Panc1 (cell line): Measurements from ENCODE around the gene FRMPD4. TPM values are rescaled to one million over a fixed set of nuclear protein-coding genes. Genes with fewer than 3 reads are reported as not detected.

ENCODE experiments used
- ATAC-seq: fragments of 200-7000 bp; cut with Tn5 transposase; 2 replicates; pipeline ENCODE4 v1.9.1; 2020; ENCODE audit warnings: mild to moderate bottlenecking, moderate library complexity
- BruUV-seq: library from RNA; stranded (reverse); fragments of 400-500 nt; replicated peaks from 2 replicates; lab custom pipeline; 2021; lab: Mats Ljungman, UMichigan
- CTCF ChIA-PET: fragments of 300-600 bp; sonication (Branson Sonifier 250); formaldehyde crosslinking; loops from one replicate; lab custom pipeline; 2022; ENCODE audit warnings: antibody characterized with exemption; lab: Charles Lee
- POLR2A ChIA-PET: fragments of 300-600 bp; sonication (Branson Sonifier 250); formaldehyde crosslinking; loops from one replicate; lab custom pipeline; 2022; ENCODE audit warnings: antibody characterized with exemption; lab: Charles Lee
- DNase-seq: peaks from one replicate; pipeline ENCODE4 v3.0.0-alpha.2; 2010; ENCODE audit warnings: low read depth, low spot score
- H3K27ac ChIP-seq: 2 replicates; pipeline ENCODE4 v1.5.1; 2011; ENCODE audit warnings: mild to moderate bottlenecking, low read length, inconsistent platforms
- H3K27me3 ChIP-seq: fragments of 200-500 bp; sonication (Bioruptor generic); 2 replicates; pipeline ENCODE4 v1.6.0; 2014; ENCODE audit warnings: low read length, inconsistent platforms; ENCODE audit not compliant: control insufficient read depth, insufficient read depth
- H3K36me3 ChIP-seq: fragments of 200-500 bp; sonication (Bioruptor generic); 2 replicates; pipeline ENCODE4 v1.5.1; 2014; ENCODE audit warnings: inconsistent platforms, mild to moderate bottlenecking, low read length, moderate library complexity; ENCODE audit not compliant: control insufficient read depth, insufficient read depth
- H3K4me1 ChIP-seq: 2 replicates; pipeline ENCODE4 v1.5.1; 2011; ENCODE audit warnings: inconsistent platforms, mild to moderate bottlenecking, low read length, moderate library complexity; ENCODE audit not compliant: control insufficient read depth, insufficient read depth
- H3K4me3 ChIP-seq, 2 experiments: 2 replicates each; pipeline ENCODE4 v1.5.1; 2011 to 2012; ENCODE audit warnings: low read depth in 2 of 2, low read length in 2 of 2, mild to moderate bottlenecking in 2 of 2, inconsistent platforms in 1 of 2, moderate library complexity in 1 of 2
- H3K9me3 ChIP-seq: fragments of 200-500 bp; sonication (Bioruptor generic); 2 replicates; pipeline ENCODE4 v1.5.1; 2014; ENCODE audit warnings: low read depth, mild to moderate bottlenecking, inconsistent platforms, low read length, moderate library complexity; ENCODE audit not compliant: control insufficient read depth, insufficient read depth
- CTCF ChIP-seq: fragments of 450-650 bp; IDR thresholded peaks from 2 replicates; pipeline ENCODE4 v1.5.1; 2017; ENCODE audit warnings: mild to moderate bottlenecking
- POLR2AphosphoS5 ChIP-seq: IDR thresholded peaks from 2 replicates; pipeline ENCODE4 v1.6.1; 2012; ENCODE audit warnings: mild to moderate bottlenecking, low read depth, low read length, moderate library complexity
- REST ChIP-seq, 2 experiments: IDR thresholded peaks; 2 replicates each; pipeline ENCODE4 v1.6.1; 2011 to 2012; ENCODE audit warnings: low read depth in 2 of 2, control low read depth in 1 of 2, low read length in 1 of 2, mild to moderate bottlenecking in 1 of 2, moderate library complexity in 1 of 2; ENCODE audit not compliant: insufficient read depth in 1 of 2
- SIN3A ChIP-seq: IDR thresholded peaks from 2 replicates; pipeline ENCODE4 v1.6.1; 2012; ENCODE audit warnings: low read depth, mild to moderate bottlenecking, low read length, moderate library complexity, borderline replicate concordance; ENCODE audit not compliant: insufficient read depth
- TCF7L2 ChIP-seq: IDR thresholded peaks from 2 replicates; pipeline ENCODE4 v1.6.1; 2011; ENCODE audit warnings: mild to moderate bottlenecking, low read depth, low read length, inconsistent platforms
- in situ Hi-C: cut with HindIII; loops from 2 replicates; pipeline ENCODE4 v1.10.0; 2016; ENCODE audit warnings: low sequenced_read_pairs, low pct_unique_long_range_greater_than_20kb
- intact Hi-C: fragments of 100-400 bp; cut with micrococcal nuclease; formaldehyde crosslinking; loops from one replicate; pipeline ENCODE4 v1.10.0; 2022; ENCODE audit not compliant: unreplicated experiment
- total RNA-seq: library from RNA; stranded (reverse); gene quantifications from one replicate; pipeline ENCODE4 v1.2.1, GENCODE V29; 2021; ENCODE audit not compliant: unreplicated experiment

The FRMPD4 gene
- total RNA-seq, 1 experiment from 2014 or later, result not detected

DNA sequence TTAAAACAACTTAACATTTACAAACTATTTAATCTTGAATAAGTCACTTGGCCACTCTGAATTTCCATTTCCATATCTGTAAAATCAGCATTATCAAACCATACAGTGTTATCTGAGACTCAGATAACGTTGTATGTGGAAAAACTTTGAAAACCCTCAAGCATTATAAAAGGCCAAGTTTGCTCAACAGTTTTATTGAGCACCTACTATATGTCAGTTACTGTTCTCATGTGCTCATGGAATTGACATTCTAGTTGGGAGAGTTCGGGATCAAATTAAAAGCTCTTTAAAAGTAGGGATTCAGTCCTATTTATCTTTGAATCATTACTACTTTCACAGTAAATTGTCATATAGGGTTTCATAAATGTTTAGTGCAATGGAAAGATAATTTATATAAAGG is 97.9 kb downstream of the FRMPD4 start:
- Histone ChIP-seq H3K9me3 (no peaks in the 10 kb centered on the region), H3K27ac (no peak overlapping the region), H3K4me3 (no peak overlapping the region), H3K4me1 (no peaks in the 10 kb centered on the region), H3K36me3 (no peaks in the 10 kb centered on the region), H3K27me3 (no peaks in the 10 kb centered on the region)
- ChIA-PET POLR2A (no interaction called here), CTCF (no interaction called here)
- no peak for TF ChIP-seq CTCF
- no peak for TF ChIP-seq REST (IDR thresholded peaks at IDR 0.05; ENCODE audit: insufficient read depth in 1 of 2, low read depth in 2 of 2, low read length in 1 of 2)
- TF ChIP-seq SIN3A, result no peak
- TF ChIP-seq POLR2AphosphoS5, result no peak
- TF ChIP-seq TCF7L2, result no peak
- ATAC-seq (no peak), DNase-seq (no peak)
- no TSS peak for BruUV-seq
- in situ Hi-C loops (no loop called here), intact Hi-C loops (no loop called here)

- Histone ChIP-seq H3K27ac (no peak overlapping the region), H3K4me3 (no peak overlapping the region), H3K4me1 (no peaks in the 10 kb centered on the region), H3K36me3 (no peaks in the 10 kb centered on the region), H3K9me3 (no peaks in the 10 kb centered on the region), H3K27me3 (no peaks in the 10 kb centered on the region)
- in situ Hi-C loops (no loop called here), intact Hi-C loops (no loop called here)
- ChIA-PET POLR2A (no interaction called here), CTCF (no interaction called here)
- TF ChIP-seq SIN3A (no peak), POLR2AphosphoS5 (no peak), CTCF (no peak), TCF7L2 (no peak), REST (IDR thresholded peaks at IDR 0.05; ENCODE audit: insufficient read depth in 1 of 2, low read depth in 2 of 2, low read length in 1 of 2) (no peak)
- ATAC-seq (no peak), DNase-seq (no peak)
- no TSS peak for BruUV-seq
Observed at GRCh38 chrX:12237131-12237530, 98.9 kb downstream of the FRMPD4 start.
